Measurements from ENCODE around the gene MGMT. TPM values are rescaled to one million over a fixed set of nuclear protein-coding genes. Genes with fewer than 3 reads are reported as not detected.

The MGMT gene
- total and polyA plus RNA-seq, 2 of the 4 experiments (the other 2 are of a cell fraction): 11.5 to 17.8 TPM

GRCh38 chr10:129648856-129649255 lies 181.8 kb downstream of the MGMT start:
- no peaks in the 10 kb centered on the region for H4K20me1 ChIP-seq (ENCODE audit: insufficient read depth, low read length)
- TF ChIP-seq POLR2A (IDR thresholded peaks at IDR 0.05; ENCODE audit: low read depth, low read length) (no peak), MAZ (IDR thresholded peaks at IDR 0.05; ENCODE audit: borderline replicate concordance, low read depth, low read length) (no peak), MAFK (IDR thresholded peaks at IDR 0.05; ENCODE audit: low read depth, low read length) (no peak), CTCF (conservative IDR thresholded peaks at IDR 0.05; ENCODE audit: low read depth, low read length) (no peak)
- BruUV-seq (replicated peaks): no TSS peak
- H4K8ac ChIP-seq (ENCODE audit: low read depth in 2 of 2, low read length in 2 of 2): no peak overlapping the region
- H3K27me3 ChIP-seq (ENCODE audit: control insufficient read depth, insufficient read depth, low read length): no peaks in the 10 kb centered on the region
- no peak overlapping the region for H2BK120ac ChIP-seq (ENCODE audit: low read depth, low read length)
- H3K9me3 ChIP-seq (ENCODE audit: control insufficient read depth, insufficient read depth, low read length): no peaks in the 10 kb centered on the region
- no peak overlapping the region for H2BK5ac ChIP-seq (ENCODE audit: low read depth, low read length, poor library complexity, severe bottlenecking)
- H2AK9ac ChIP-seq (replicated peaks; ENCODE audit: low read depth, low read length, poor library complexity): no peak overlapping the region
- no peak overlapping the region for H3K14ac ChIP-seq (replicated peaks; ENCODE audit: low read depth, low read length)
- no peaks in the 10 kb centered on the region for H3K36me3 ChIP-seq (ENCODE audit: control insufficient read depth, insufficient read depth, low read length)
- no peak overlapping the region for H3K23ac ChIP-seq (ENCODE audit: low read depth, low read length)
- intact Hi-C loops (cut with micrococcal nuclease) (no loop called here), dilution Hi-C loops (cut with HindIII; ENCODE audit: low sequenced_read_pairs, unreplicated experiment) (no loop called here), in situ Hi-C loops (cut with MboI; ENCODE audit: low sequenced_read_pairs) (no loop called here)
- no CpG with 5 or more reads among the region's 6 CpGs for WGBS, 2 experiments (ENCODE audit: extremely low coverage in 2 of 2, insufficient read length in 1 of 2)
- no peak overlapping the region for H3K4me2 ChIP-seq (ENCODE audit: low read depth, low read length)
- no peak overlapping the region for H2AK5ac ChIP-seq (ENCODE audit: low read depth, low read length)
- H3K27ac ChIP-seq (ENCODE audit: insufficient read depth, low read length): no peak overlapping the region
- no peak overlapping the region for H2BK20ac ChIP-seq (ENCODE audit: low read depth, low read length)
- no peak overlapping the region for H3K4ac ChIP-seq (ENCODE audit: low read depth, low read length)
- ATAC-seq (ENCODE audit: low read depth): no peak
- H3K56ac ChIP-seq (ENCODE audit: extremely low read depth, insufficient read depth, low read length): no peak overlapping the region
- DNase-seq: no peak
- H2AFZ ChIP-seq (replicated peaks; ENCODE audit: low read length, poor library complexity): no peak overlapping the region
- H3K9ac ChIP-seq (ENCODE audit: low read depth, low read length): no peak overlapping the region
- H3K18ac ChIP-seq (ENCODE audit: low read depth, low read length): no peak overlapping the region
- no peaks in the 10 kb centered on the region for H3K79me1 ChIP-seq (ENCODE audit: low read depth in 1 of 2, low read length in 2 of 2)
- ChIA-PET POLR2A (ENCODE audit: unreplicated experiment) (interaction anchor here (0.6 kb wide), 1 partner anchor 981 kb away, joined by 3 read pairs; no protein-coding TSS in a partner anchor), CTCF (interaction anchor here (0.8 kb wide), 1 partner anchor 25 kb away, joined by 3 read pairs; no protein-coding TSS in a partner anchor)
- H3K9me1 ChIP-seq (ENCODE audit: insufficient read depth, low read length): no peaks in the 10 kb centered on the region
- peaks cover 2% of the 10 kb centered on the region; the same call in 1 of the 2 replicates for H3K4me1 ChIP-seq (ENCODE audit: control insufficient read depth, insufficient read depth, low read length)
- no peak overlapping the region for H4K91ac ChIP-seq (ENCODE audit: insufficient read depth, low read depth, low read length)
- H4K5ac ChIP-seq (ENCODE audit: low read depth, low read length): no peak overlapping the region
- no peak overlapping the region for H3K4me3 ChIP-seq (ENCODE audit: insufficient read depth, low read depth, low read length)
- no peak overlapping the region for H2BK15ac ChIP-seq (ENCODE audit: low read depth, low read length)

Data from IMR-90 (cell line).